ENCODE results near the gene XRCC3. TPM values are rescaled to one million over a fixed set of nuclear protein-coding genes. Genes with fewer than 3 reads are reported as not detected.

Gene XRCC3
- total and polyA plus RNA-seq, 12 donors, result 1.3 to 10.2 (median 5.0) TPM

GRCh38 chr14:103700753-103701490 is 14.3 kb downstream of the XRCC3 start:
- peak overlapping the region; percentile 13 to 80 (median 59) for H3K27ac ChIP-seq

GRCh38 chr14:103699901-103700752 is 15.1 kb downstream of the XRCC3 start:
- intact Hi-C loops (cut with DNase I), result no loop called here
- Histone ChIP-seq H3K27ac (peak overlapping the region; percentile 47 to 80 (median 59)), H3K36me3 (replicated peaks in 1 of 2) (peaks cover 0 to 36% of the 10 kb centered on the region in 2 donors), H3K9me3 (replicated peaks in 1 of 3) (no peaks in the 10 kb centered on the region), H3K27me3 (no peaks in the 10 kb centered on the region), H3K4me3 (no peak overlapping the region), H3K4me1 (replicated peaks in 1 of 2) (peaks cover 14 to 38% of the 10 kb centered on the region in 2 donors)
- DNase-seq, result peak; percentile 65 to 88 (median 77)
- TF ChIP-seq POLR2A (IDR thresholded peaks at IDR 0.05), result no peak
- TF ChIP-seq, protein P1, sequence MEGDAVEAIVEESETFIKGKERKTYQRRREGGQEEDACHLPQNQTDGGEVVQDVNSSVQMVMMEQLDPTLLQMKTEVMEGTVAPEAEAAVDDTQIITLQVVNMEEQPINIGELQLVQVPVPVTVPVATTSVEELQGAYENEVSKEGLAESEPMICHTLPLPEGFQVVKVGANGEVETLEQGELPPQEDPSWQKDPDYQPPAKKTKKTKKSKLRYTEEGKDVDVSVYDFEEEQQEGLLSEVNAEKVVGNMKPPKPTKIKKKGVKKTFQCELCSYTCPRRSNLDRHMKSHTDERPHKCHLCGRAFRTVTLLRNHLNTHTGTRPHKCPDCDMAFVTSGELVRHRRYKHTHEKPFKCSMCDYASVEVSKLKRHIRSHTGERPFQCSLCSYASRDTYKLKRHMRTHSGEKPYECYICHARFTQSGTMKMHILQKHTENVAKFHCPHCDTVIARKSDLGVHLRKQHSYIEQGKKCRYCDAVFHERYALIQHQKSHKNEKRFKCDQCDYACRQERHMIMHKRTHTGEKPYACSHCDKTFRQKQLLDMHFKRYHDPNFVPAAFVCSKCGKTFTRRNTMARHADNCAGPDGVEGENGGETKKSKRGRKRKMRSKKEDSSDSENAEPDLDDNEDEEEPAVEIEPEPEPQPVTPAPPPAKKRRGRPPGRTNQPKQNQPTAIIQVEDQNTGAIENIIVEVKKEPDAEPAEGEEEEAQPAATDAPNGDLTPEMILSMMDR (IDR thresholded peaks at IDR 0.05), result no peak
- WGBS, 4 donors, result 41 to 68% (median 48%) methylated on average over 10 to 25 of the region's 25 CpGs

More at GRCh38 chr14:103700753-103701490, 14.3 kb downstream of the XRCC3 start:
- H3K9me3 ChIP-seq (replicated peaks in 1 of 3), result no peaks in the 10 kb centered on the region
- 65 to 78% (median 70%) methylated on average over 6 to 21 of the region's 21 CpGs for WGBS, 4 donors
- H3K27me3 ChIP-seq, result no peaks in the 10 kb centered on the region
- intact Hi-C loops (cut with DNase I), result no loop called here
- peaks cover 0 to 36% of the 10 kb centered on the region in 2 donors for H3K36me3 ChIP-seq (replicated peaks in 1 of 2)
- DNase-seq, result peak; percentile 62 to 86 (median 73)
- TF ChIP-seq, protein P1 (IDR thresholded peaks at IDR 0.05), result no peak
- TF ChIP-seq POLR2A (IDR thresholded peaks at IDR 0.05), result no peak
- no peak overlapping the region for H3K4me3 ChIP-seq
- H3K4me1 ChIP-seq (replicated peaks in 1 of 2), result peaks cover 14 to 38% of the 10 kb centered on the region in 2 donors

DNA sequence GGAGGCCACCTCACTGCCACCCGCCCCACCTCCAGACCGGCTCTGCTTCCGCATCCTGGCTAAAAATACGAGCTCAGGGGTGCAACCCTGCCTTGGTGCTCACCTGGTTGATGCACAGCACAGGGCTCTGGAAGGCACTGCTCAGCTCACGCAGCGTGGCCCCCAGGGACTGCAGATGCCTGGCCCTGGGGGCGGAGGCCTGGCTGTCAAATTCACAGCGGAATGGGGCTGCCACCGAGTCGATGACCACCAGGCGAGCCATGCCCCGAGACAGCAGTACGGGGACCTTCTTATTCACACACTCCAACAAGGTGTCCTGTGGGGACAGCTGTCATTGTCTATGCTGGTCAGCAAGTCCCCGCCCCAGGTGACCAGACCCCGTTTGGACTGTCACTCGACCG is 16.0 kb downstream of the XRCC3 start:
- H3K9me3 ChIP-seq (replicated peaks in 1 of 3), result no peaks in the 10 kb centered on the region
- peaks cover 0 to 43% of the 10 kb centered on the region in 2 donors for H3K36me3 ChIP-seq (replicated peaks in 1 of 2)
- 83 to 91% (median 90%) methylated on average over 8 to 17 of the region's 17 CpGs for WGBS, 4 donors
- no peak for DNase-seq
- H3K27ac ChIP-seq, result peak overlapping the region in 3 of 5 donors; percentile 59 to 80 (median 78)
- H3K27me3 ChIP-seq, result no peaks in the 10 kb centered on the region
- intact Hi-C loops (cut with DNase I), result no loop called here
- peaks cover 14 to 38% of the 10 kb centered on the region in 2 donors for H3K4me1 ChIP-seq (replicated peaks in 1 of 2)
- no peak overlapping the region for H3K4me3 ChIP-seq
- TF ChIP-seq POLR2A (IDR thresholded peaks at IDR 0.05), result no peak
- TF ChIP-seq, protein P1 (IDR thresholded peaks at IDR 0.05), result no peak
